Mesenchymal stem cell (in vitro differentiated cells and primary cell): ENCODE results near the gene FARP1. TPM values are rescaled to one million over a fixed set of nuclear protein-coding genes. Genes with fewer than 3 reads are reported as not detected.
A peak's percentile ranks its signal among the peaks of the same experiment; 100 is the strongest.

ENCODE experiments used
- DNase-seq: peaks from one replicate; pipeline ENCODE4 v3.0.0-alpha.2; 2013
- H2AFZ ChIP-seq: one replicate; pipeline ENCODE4 v1.6.1; 2013; ENCODE audit warnings: low read depth, mild to moderate bottlenecking, control low read depth, inconsistent platforms, low read length, moderate library complexity
- H2AK5ac ChIP-seq: 2 replicates; pipeline ENCODE4 v1.6.1; 2013; ENCODE audit warnings: low read length, moderate library complexity, mild to moderate bottlenecking, inconsistent platforms; ENCODE audit not compliant: severe bottlenecking
- H2BK120ac ChIP-seq: one replicate; pipeline ENCODE4 v1.6.1; 2013; ENCODE audit warnings: low read depth, mild to moderate bottlenecking, inconsistent platforms, low read length, moderate library complexity
- H2BK12ac ChIP-seq, 2 experiments: one replicate each; pipeline ENCODE4 v1.6.1; 2013; ENCODE audit warnings: inconsistent platforms in 2 of 2, low read length in 2 of 2, mild to moderate bottlenecking in 2 of 2, moderate library complexity in 2 of 2, control low read depth in 1 of 2
- H2BK15ac ChIP-seq: one replicate; pipeline ENCODE4 v1.6.1; 2013; ENCODE audit warnings: mild to moderate bottlenecking, low read depth, inconsistent platforms; ENCODE audit not compliant: poor library complexity, severe bottlenecking
- H2BK5ac ChIP-seq: 2 replicates; pipeline ENCODE4 v1.6.1; 2013; ENCODE audit warnings: low read depth, mild to moderate bottlenecking, low read length, control low read depth, inconsistent platforms; ENCODE audit not compliant: poor library complexity, severe bottlenecking
- H3K14ac ChIP-seq, 2 experiments: one replicate each; pipeline ENCODE4 v1.6.1; 2013; ENCODE audit warnings: inconsistent platforms in 2 of 2, low read length in 2 of 2, control low read depth in 1 of 2, mild to moderate bottlenecking in 1 of 2, moderate library complexity in 1 of 2
- H3K18ac ChIP-seq, 2 experiments: one replicate each; pipeline ENCODE4 v1.6.1; 2013; ENCODE audit warnings: inconsistent platforms in 2 of 2, low read length in 2 of 2, control low read depth in 1 of 2, low read depth in 1 of 2, mild to moderate bottlenecking in 1 of 2
- H3K23ac ChIP-seq, 2 experiments: one replicate each; pipeline ENCODE4 v1.6.1; 2013; ENCODE audit warnings: inconsistent platforms in 2 of 2, low read length in 2 of 2, mild to moderate bottlenecking in 2 of 2, moderate library complexity in 2 of 2, control low read depth in 1 of 2
- H3K27ac ChIP-seq: 2 replicates; pipeline ENCODE4 v1.5.1; 2013; ENCODE audit warnings: mild to moderate bottlenecking, moderate library complexity, low read length, control low read depth, inconsistent platforms; ENCODE audit not compliant: poor library complexity, severe bottlenecking
- H3K27me3 ChIP-seq, 2 experiments: 2 replicates each; pipeline versions ENCODE4 v1.6.1 to v1.7.0; 2013; ENCODE audit warnings: low read length in 2 of 2, mild to moderate bottlenecking in 2 of 2, moderate library complexity in 2 of 2, control low read depth in 1 of 2, inconsistent platforms in 1 of 2; ENCODE audit not compliant: control insufficient read depth in 1 of 2, insufficient read depth in 1 of 2
- H3K36me3 ChIP-seq, 2 experiments: 2 replicates each; pipeline versions ENCODE4 v1.6.1 to v1.7.0; 2013; ENCODE audit warnings: low read length in 2 of 2, control low read depth in 1 of 2, inconsistent platforms in 1 of 2, low read depth in 1 of 2, mild to moderate bottlenecking in 1 of 2; ENCODE audit not compliant: insufficient read depth in 2 of 2, control insufficient read depth in 1 of 2
- H3K4ac ChIP-seq, 2 experiments: one replicate each; pipeline ENCODE4 v1.6.1; 2013; ENCODE audit warnings: inconsistent platforms in 2 of 2, low read length in 2 of 2, mild to moderate bottlenecking in 2 of 2, moderate library complexity in 2 of 2, control low read depth in 1 of 2, low read depth in 1 of 2
- H3K4me1 ChIP-seq: 2 replicates; pipeline ENCODE4 v1.6.1; 2013; ENCODE audit warnings: low read depth, low read length, control low read depth; ENCODE audit not compliant: control insufficient read depth, insufficient read depth
- H3K4me2 ChIP-seq: 2 replicates; pipeline ENCODE4 v1.6.1; 2013; ENCODE audit warnings: low read length, mild to moderate bottlenecking, inconsistent platforms; ENCODE audit not compliant: poor library complexity, severe bottlenecking
- H3K4me3 ChIP-seq, 2 experiments: 2 replicates each; pipeline versions ENCODE4 v1.5.1 to v1.7.0; 2013; ENCODE audit warnings: low read length in 2 of 2, mild to moderate bottlenecking in 2 of 2, control low read depth in 1 of 2, low read depth in 1 of 2; ENCODE audit not compliant: insufficient read depth in 1 of 2
- H3K79me1 ChIP-seq: replicated peaks from 2 replicates; pipeline ENCODE4 v1.6.1; 2013; ENCODE audit warnings: mild to moderate bottlenecking, control low read depth, low read length, inconsistent platforms; ENCODE audit not compliant: poor library complexity, severe bottlenecking
- H3K9ac ChIP-seq: 2 replicates; pipeline ENCODE4 v1.7.0; 2013; ENCODE audit warnings: mild to moderate bottlenecking, low read length, moderate library complexity
- H3K9me3 ChIP-seq: 2 replicates; pipeline ENCODE4 v1.7.0; 2013; ENCODE audit warnings: mild to moderate bottlenecking, low read length; ENCODE audit not compliant: control insufficient read depth
- H4K8ac ChIP-seq: one replicate; pipeline ENCODE4 v1.6.1; 2013; ENCODE audit warnings: inconsistent platforms, mild to moderate bottlenecking, low read length, moderate library complexity
- H4K91ac ChIP-seq: one replicate; pipeline ENCODE4 v1.6.1; 2013; ENCODE audit warnings: mild to moderate bottlenecking, low read length, inconsistent platforms
- WGBS: methylation state at CpG from one replicate; pipeline ENCODE4 v1.1.7; 2013; ENCODE audit warnings: mixed read lengths; 5-methylcytosine and 5-hydroxymethylcytosine counted together
- polyA plus RNA-seq, 2 experiments: library from polyadenylated mRNA; stranded (reverse); fragments of 200-250 nt; gene quantifications; one replicate each; pipeline ENCODE4 v1.2.3, GENCODE V29; 2013

The FARP1 gene, protein sequence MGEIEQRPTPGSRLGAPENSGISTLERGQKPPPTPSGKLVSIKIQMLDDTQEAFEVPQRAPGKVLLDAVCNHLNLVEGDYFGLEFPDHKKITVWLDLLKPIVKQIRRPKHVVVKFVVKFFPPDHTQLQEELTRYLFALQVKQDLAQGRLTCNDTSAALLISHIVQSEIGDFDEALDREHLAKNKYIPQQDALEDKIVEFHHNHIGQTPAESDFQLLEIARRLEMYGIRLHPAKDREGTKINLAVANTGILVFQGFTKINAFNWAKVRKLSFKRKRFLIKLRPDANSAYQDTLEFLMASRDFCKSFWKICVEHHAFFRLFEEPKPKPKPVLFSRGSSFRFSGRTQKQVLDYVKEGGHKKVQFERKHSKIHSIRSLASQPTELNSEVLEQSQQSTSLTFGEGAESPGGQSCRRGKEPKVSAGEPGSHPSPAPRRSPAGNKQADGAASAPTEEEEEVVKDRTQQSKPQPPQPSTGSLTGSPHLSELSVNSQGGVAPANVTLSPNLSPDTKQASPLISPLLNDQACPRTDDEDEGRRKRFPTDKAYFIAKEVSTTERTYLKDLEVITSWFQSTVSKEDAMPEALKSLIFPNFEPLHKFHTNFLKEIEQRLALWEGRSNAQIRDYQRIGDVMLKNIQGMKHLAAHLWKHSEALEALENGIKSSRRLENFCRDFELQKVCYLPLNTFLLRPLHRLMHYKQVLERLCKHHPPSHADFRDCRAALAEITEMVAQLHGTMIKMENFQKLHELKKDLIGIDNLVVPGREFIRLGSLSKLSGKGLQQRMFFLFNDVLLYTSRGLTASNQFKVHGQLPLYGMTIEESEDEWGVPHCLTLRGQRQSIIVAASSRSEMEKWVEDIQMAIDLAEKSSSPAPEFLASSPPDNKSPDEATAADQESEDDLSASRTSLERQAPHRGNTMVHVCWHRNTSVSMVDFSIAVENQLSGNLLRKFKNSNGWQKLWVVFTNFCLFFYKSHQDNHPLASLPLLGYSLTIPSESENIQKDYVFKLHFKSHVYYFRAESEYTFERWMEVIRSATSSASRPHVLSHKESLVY
- 266 TPM for polyA plus RNA-seq (2013, experiment 1 of 2)
- polyA plus RNA-seq (2013, experiment 2 of 2) = 270 TPM

DNA sequence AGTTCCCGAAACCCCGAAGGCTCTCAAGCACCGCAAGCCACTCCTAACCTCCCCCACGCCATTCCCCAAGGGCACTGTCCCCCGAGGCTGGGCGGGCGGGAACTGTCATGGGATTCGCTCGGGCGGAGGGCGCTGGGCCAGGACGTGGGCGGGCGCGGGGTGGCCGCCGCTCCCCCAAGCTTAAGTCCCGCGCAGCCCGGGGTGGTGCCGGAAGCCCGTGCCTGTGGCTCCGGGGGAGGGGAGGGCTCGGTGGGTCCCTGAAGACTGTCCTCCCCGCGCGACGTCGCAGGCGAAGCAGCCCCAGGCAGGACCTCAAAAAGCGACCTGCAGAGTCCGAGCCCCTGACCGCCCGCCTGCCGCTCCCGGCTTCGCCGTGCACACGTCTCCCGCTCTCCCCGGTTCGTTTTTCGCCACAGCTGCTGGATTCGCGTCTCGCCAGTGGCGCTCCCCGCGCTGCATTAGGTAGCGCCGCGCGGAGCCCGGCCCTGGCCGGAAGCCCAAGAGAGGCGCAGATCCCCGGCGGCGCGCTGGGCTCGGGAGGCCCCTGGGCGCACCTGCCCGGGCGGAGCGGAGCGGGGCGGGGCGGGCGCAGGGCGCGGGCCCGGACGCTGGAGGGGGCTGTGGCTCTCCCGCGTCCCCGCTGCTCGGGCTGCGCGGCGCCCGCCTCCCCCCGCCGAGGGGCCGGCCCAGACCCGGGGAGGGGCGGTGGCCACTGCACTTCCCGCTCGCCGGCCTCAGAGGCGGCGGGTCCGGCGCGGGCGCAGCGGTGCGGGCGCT, at the start of gene FARP1:
Gene FARP1 (plus strand): TSS at position 715 of the 777 bp plus-strand sequence. CDS start 70,149 bp downstream, outside the sequence.
- Histone ChIP-seq H3K9ac (peak within 1 kb of the TSS; percentile 91), H3K36me3 (no peaks in the 10 kb centered on the region), H2BK120ac (peak within 1 kb of the TSS; percentile 98), H2BK5ac (peak within 1 kb of the TSS; percentile 78), H3K18ac (peak within 1 kb of the TSS; percentile 93 to 98), H2AFZ (peak within 1 kb of the TSS; percentile 57), H2BK12ac (peak within 1 kb of the TSS; percentile 57 to 70), H3K27me3 (no peaks in the 10 kb centered on the region), H3K23ac (peak within 1 kb of the TSS in 1 of 2 experiments; percentile 97), H3K4me2 (peak within 1 kb of the TSS; percentile 98), H2BK15ac (peak within 1 kb of the TSS; percentile 87), H3K14ac (peak within 1 kb of the TSS in 1 of 2 experiments; percentile 84), H3K79me1 (peaks cover 2% of the 10 kb centered on the region), H4K8ac (peak within 1 kb of the TSS; percentile 78), H3K4me1 (peaks cover 16% of the 10 kb centered on the region), H3K4me3 (peak within 1 kb of the TSS; percentile 91 to 93), H3K27ac (no peak within 1 kb of the TSS), H3K4ac (peak within 1 kb of the TSS; percentile 96), H4K91ac (peak within 1 kb of the TSS; percentile 90), H2AK5ac (peak within 1 kb of the TSS; percentile 45), H3K9me3 (no peaks in the 10 kb centered on the region)
- peak; percentile 76 for DNase-seq
- WGBS = 1% methylated on average over 35 of the region's 98 CpGs

DNA sequence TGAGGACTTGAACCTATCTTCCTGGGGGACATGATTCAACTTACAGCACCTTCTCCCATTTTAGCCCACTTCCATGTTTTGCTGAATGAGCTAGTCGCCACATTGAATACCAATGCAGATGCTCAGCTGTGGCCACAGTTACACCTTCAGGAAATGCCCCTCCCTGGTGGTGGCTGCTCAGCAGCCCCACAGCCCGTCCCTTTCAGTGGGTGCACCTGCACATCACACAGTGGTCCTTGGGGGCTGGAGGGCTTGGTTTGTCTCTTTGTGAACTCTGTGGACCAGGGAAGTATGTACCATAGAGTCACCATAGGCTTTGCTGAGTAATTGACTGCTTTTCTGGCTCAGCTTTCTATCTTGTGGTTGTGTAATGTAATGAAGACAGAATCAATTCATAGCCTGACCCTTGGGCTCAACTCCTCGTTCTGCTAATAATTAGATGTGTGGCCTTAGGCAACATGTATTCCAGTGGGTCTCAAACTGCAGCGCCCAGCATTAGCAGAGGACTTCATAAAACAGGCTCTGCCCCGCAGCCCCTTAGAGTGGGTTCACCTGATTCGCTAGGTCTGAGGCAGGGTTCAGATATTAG, 48.1 kb upstream of the FARP1 start:
- Histone ChIP-seq H2BK120ac (no peak overlapping the region), H2AK5ac (no peak overlapping the region), H3K27me3 (no peaks in the 10 kb centered on the region), H4K91ac (no peak overlapping the region), H3K27ac (no peak overlapping the region), H3K4ac (no peak overlapping the region), H4K8ac (no peak overlapping the region), H3K9ac (no peak overlapping the region), H3K4me3 (no peak overlapping the region), H3K79me1 (no peaks in the 10 kb centered on the region), H2BK15ac (no peak overlapping the region), H2AFZ (no peak overlapping the region), H2BK12ac (no peak overlapping the region), H3K18ac (no peak overlapping the region), H3K23ac (no peak overlapping the region), H3K36me3 (no peaks in the 10 kb centered on the region), H3K14ac (no peak overlapping the region), H2BK5ac (no peak overlapping the region), H3K9me3 (peaks cover 26% of the 10 kb centered on the region), H3K4me1 (no peaks in the 10 kb centered on the region), H3K4me2 (no peak overlapping the region)
- DNase-seq = no peak
- 97% methylated on average over 6 of the region's 6 CpGs for WGBS

- H4K8ac ChIP-seq = no peak overlapping the region
- H2BK12ac ChIP-seq = no peak overlapping the region
- no peak overlapping the region for H4K91ac ChIP-seq
- no peak overlapping the region for H2AFZ ChIP-seq
- no peak overlapping the region for H3K4me2 ChIP-seq
- no peaks in the 10 kb centered on the region for H3K79me1 ChIP-seq
- H3K14ac ChIP-seq = no peak overlapping the region
- no peak for DNase-seq
- no peak overlapping the region for H3K9ac ChIP-seq
- no peak overlapping the region for H3K27ac ChIP-seq
- H3K18ac ChIP-seq = no peak overlapping the region
- H3K36me3 ChIP-seq = no peaks in the 10 kb centered on the region
- H3K4me3 ChIP-seq = no peak overlapping the region
- H3K4ac ChIP-seq = no peak overlapping the region
- H3K27me3 ChIP-seq = no peaks in the 10 kb centered on the region
- H2AK5ac ChIP-seq = no peak overlapping the region
- no peak overlapping the region for H3K23ac ChIP-seq
- H3K9me3 ChIP-seq = peaks cover 15% of the 10 kb centered on the region
- H2BK120ac ChIP-seq = no peak overlapping the region
- no peaks in the 10 kb centered on the region for H3K4me1 ChIP-seq
- WGBS = 64% methylated on average over 5 of the region's 5 CpGs
- peak overlapping the region; percentile 30 for H2BK15ac ChIP-seq
- H2BK5ac ChIP-seq = no peak overlapping the region
Observed at GRCh38 chr13:98096059-98096458, 46.8 kb upstream of the FARP1 start.
